Colonic mucosa (tissue), 4 donors: Measurements from ENCODE around the gene PACC1. TPM values are rescaled to one million over a fixed set of nuclear protein-coding genes. Genes with fewer than 3 reads are reported as not detected.

ENCODE experiments used
- DNase-seq: peaks from one replicate; pipeline ENCODE4 v3.0.0-alpha.2; 2020
- H3K27ac ChIP-seq: fragments of 200-600 bp; one replicate; pipeline ENCODE4 v1.8.0; 2021
- H3K27me3 ChIP-seq: fragments of 200-600 bp; one replicate; pipeline ENCODE4 v1.8.0; 2021
- H3K36me3 ChIP-seq: fragments of 200-600 bp; one replicate; pipeline ENCODE4 v1.8.0; 2021
- H3K4me1 ChIP-seq: fragments of 200-600 bp; one replicate; pipeline ENCODE4 v1.8.0; 2021; ENCODE audit warnings: mild to moderate bottlenecking
- H3K4me3 ChIP-seq: fragments of 200-600 bp; one replicate; pipeline ENCODE4 v1.8.0; 2021
- H3K9ac ChIP-seq, 2 donors: one replicate each; pipeline ENCODE4 v1.7.0; 2013; ENCODE audit warnings: control low read depth in 2 of 2, low read depth in 2 of 2, low read length in 2 of 2
- H3K9me3 ChIP-seq: fragments of 200-600 bp; one replicate; pipeline ENCODE4 v1.8.0; 2021
- CTCF ChIP-seq: fragments of 200-600 bp; IDR thresholded peaks from one replicate; pipeline ENCODE4 v1.8.0; 2022; ENCODE audit warnings: antibody characterized with exemption, mild to moderate bottlenecking
- intact Hi-C: fragments of 100-400 bp; cut with DNase I; formaldehyde crosslinking; loops from one replicate; pipeline ENCODE4 v1.14.1; 2022
- total RNA-seq, 2 donors: library from RNA; stranded (reverse); fragmentation: NEBNext Ultra II Directional in 1 of 2; extraction: Animal tissue kit (Norgen Biotek cat#: 25700) in 1 of 2; gene quantifications; one replicate each; pipeline ENCODE4 v1.2.1, GENCODE V29; 2021
- donor health status: healthy.
- donor health status: DM: no; HTN: no; CAD: no.
- donor health status: DM: no; HTN: no; CAD: no.

The PACC1 gene
- total RNA-seq, 2 donors from 2014 or later = 2.6 to 3.1 TPM

- intact Hi-C loops = no loop called here
- no peaks in the 10 kb centered on the region for H3K9me3 ChIP-seq
- H3K4me1 ChIP-seq = no peaks in the 10 kb centered on the region
- no peaks in the 10 kb centered on the region for H3K36me3 ChIP-seq
- no peaks in the 10 kb centered on the region for H3K27me3 ChIP-seq
- no peak for DNase-seq
- H3K4me3 ChIP-seq = no peak overlapping the region
- no peak for TF ChIP-seq CTCF
- H3K9ac ChIP-seq = no peak overlapping the region
- H3K27ac ChIP-seq = no peak overlapping the region
Measured at GRCh38 chr1:212434992-212435391, 20.3 kb upstream of the PACC1 start.

GRCh38 chr1:212433577-212434462 is 19.1 kb upstream of the PACC1 start:
- Histone ChIP-seq H3K9ac (peak overlapping the region; percentile 73 to 82), H3K4me3 (peak overlapping the region; percentile 83), H3K36me3 (no peaks in the 10 kb centered on the region), H3K9me3 (no peaks in the 10 kb centered on the region), H3K27me3 (no peaks in the 10 kb centered on the region), H3K4me1 (no peaks in the 10 kb centered on the region), H3K27ac (no peak overlapping the region)
- DNase-seq = no peak
- intact Hi-C loops = no loop called here
- no peak for TF ChIP-seq CTCF

- Histone ChIP-seq H3K27me3 (no peaks in the 10 kb centered on the region), H3K4me3 (peak within 1 kb of the TSS; percentile 83)
- intact Hi-C loops = no loop called here
Measured at GRCh38 chr1:212432661-212433576, 18.2 kb upstream of the PACC1 start, which contains the start of gene NENF. NENF (plus strand) TSS chr1:212432920; CDS start chr1:212432944, 24 bp downstream.

GRCh38 chr1:212432272-212432660 is 17.6 kb upstream of the PACC1 start:
- peak overlapping the region; percentile 24 to 68 for H3K9ac ChIP-seq
- no peaks in the 10 kb centered on the region for H3K36me3 ChIP-seq
- intact Hi-C loops = no loop called here
- H3K9me3 ChIP-seq = no peaks in the 10 kb centered on the region
- no peaks in the 10 kb centered on the region for H3K27me3 ChIP-seq
- no peak for DNase-seq
- no peaks in the 10 kb centered on the region for H3K4me1 ChIP-seq
- no peak for TF ChIP-seq CTCF
- H3K4me3 ChIP-seq = peak overlapping the region; percentile 83
- peak overlapping the region; percentile 18 for H3K27ac ChIP-seq

More at GRCh38 chr1:212432661-212433576, 18.2 kb upstream of the PACC1 start, which contains the start of gene NENF:
- Histone ChIP-seq H3K4me1 (no peaks in the 10 kb centered on the region), H3K36me3 (no peaks in the 10 kb centered on the region), H3K9ac (peak within 1 kb of the TSS; percentile 73 to 82), H3K27ac (peak within 1 kb of the TSS; percentile 18), H3K9me3 (no peaks in the 10 kb centered on the region)
- DNase-seq = peak; percentile 88
- no peak for TF ChIP-seq CTCF

- no peaks in the 10 kb centered on the region for H3K4me1 ChIP-seq
- peak; percentile 40 for DNase-seq
- intact Hi-C loops = no loop called here
- H3K27ac ChIP-seq = no peak overlapping the region
- no peaks in the 10 kb centered on the region for H3K36me3 ChIP-seq
- no peaks in the 10 kb centered on the region for H3K27me3 ChIP-seq
- no peaks in the 10 kb centered on the region for H3K9me3 ChIP-seq
- no peak overlapping the region for H3K4me3 ChIP-seq
- no peak for TF ChIP-seq CTCF
- no peak overlapping the region for H3K9ac ChIP-seq
Measured at GRCh38 chr1:212431644-212432043, 17.0 kb upstream of the PACC1 start.
